ENCODE results near the gene MAFF.
"Not testable (repeated sequence)": the region's sequence is repeated elsewhere in the genome, so short reads cannot be mapped to it uniquely, and the experiment has no call there.

Gene MAFF

DNA sequence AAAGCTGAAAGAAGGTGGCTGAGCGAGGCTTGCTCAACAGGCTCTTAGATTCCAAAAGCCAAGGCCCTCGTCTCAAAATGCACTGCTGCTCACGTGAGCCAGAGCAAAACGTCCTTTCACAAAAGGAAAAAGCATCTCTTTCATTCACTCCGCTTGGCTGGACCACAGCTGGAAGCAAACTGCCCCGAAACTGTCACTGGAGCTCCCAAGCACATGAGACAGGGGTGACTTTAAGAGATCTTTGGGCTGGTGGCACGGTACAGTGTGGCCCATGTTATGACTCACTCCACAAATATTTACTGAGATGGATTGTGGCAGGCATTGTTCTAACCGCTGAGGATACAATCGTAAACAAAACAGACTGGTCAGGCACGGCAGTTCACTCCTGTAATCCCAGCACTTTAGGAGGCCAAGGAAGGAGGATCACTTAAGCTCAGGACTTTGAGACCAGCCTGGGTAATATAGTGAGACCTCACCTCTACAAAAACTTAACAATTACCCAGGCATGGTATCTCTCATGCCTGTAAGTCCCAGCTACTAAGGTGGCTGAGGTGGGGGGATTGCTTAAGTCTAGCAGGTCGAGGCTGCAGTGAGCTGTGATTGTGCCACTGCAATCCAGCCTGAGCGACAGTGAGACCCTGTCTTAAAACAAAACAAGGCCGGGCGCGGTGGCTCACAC, 23.7 kb upstream of the MAFF start:
- FAIRE-seq (no peak), DNase-seq (ENCODE audit: insufficient read length, low spot score) (no peak)
- TF ChIP-seq, protein P1, sequence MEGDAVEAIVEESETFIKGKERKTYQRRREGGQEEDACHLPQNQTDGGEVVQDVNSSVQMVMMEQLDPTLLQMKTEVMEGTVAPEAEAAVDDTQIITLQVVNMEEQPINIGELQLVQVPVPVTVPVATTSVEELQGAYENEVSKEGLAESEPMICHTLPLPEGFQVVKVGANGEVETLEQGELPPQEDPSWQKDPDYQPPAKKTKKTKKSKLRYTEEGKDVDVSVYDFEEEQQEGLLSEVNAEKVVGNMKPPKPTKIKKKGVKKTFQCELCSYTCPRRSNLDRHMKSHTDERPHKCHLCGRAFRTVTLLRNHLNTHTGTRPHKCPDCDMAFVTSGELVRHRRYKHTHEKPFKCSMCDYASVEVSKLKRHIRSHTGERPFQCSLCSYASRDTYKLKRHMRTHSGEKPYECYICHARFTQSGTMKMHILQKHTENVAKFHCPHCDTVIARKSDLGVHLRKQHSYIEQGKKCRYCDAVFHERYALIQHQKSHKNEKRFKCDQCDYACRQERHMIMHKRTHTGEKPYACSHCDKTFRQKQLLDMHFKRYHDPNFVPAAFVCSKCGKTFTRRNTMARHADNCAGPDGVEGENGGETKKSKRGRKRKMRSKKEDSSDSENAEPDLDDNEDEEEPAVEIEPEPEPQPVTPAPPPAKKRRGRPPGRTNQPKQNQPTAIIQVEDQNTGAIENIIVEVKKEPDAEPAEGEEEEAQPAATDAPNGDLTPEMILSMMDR (IDR thresholded peaks at IDR 0.05; ENCODE audit: insufficient read depth, missing control alignments): no peak

DNA sequence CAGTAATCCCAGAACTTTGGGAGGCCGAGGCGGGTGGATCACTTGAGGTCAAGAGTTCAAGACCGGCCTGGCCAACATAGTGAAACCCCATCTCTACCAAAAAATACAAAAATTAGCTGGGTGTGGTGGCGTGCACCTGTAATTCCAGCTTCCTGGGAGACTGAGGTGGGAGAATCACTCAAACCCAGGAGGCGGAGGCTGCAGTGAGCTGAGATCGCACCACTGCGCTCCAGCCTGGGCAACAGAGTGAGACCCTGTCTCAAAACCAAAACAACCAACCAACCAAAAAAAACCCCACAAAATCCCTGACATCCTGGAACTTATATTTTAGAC, 23.2 kb upstream of the MAFF start:
- FAIRE-seq; DNase-seq (ENCODE audit: insufficient read length, low spot score): not testable (repeated sequence)

DNA sequence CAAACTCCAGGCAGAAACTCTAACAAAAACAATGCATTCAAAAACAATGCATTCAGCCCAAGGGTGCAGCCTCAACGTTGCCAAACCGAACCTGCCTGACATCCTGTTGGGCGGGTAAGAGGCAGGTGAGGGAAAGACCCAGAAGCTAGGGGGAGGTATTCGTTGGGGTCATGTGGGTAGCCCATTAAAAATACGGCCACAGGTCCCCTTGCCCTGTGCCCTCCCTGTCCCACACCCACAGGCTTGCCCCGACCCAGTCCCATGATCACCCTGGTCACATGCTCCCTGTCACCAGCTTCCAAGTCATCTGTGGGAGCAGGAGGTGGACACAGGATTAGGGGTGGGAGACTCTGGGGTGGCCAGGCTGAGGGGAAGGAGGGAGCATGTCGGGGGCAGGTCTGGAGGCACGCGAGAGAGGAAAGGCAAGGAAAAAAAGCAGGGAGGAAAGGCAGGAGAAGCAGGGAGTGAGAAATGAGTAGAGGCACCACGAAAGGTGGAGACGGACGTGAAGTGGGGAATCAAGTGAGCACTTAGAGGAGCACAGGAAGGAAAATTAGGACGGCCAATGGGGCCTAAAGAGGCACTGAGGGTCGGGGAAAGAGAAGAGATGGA, 20.8 kb upstream of the MAFF start:
- DNase-seq (ENCODE audit: insufficient read length, low spot score) (no peak), FAIRE-seq (no peak)
- TF ChIP-seq, protein P1 (IDR thresholded peaks at IDR 0.05; ENCODE audit: insufficient read depth, missing control alignments): no peak

DNA sequence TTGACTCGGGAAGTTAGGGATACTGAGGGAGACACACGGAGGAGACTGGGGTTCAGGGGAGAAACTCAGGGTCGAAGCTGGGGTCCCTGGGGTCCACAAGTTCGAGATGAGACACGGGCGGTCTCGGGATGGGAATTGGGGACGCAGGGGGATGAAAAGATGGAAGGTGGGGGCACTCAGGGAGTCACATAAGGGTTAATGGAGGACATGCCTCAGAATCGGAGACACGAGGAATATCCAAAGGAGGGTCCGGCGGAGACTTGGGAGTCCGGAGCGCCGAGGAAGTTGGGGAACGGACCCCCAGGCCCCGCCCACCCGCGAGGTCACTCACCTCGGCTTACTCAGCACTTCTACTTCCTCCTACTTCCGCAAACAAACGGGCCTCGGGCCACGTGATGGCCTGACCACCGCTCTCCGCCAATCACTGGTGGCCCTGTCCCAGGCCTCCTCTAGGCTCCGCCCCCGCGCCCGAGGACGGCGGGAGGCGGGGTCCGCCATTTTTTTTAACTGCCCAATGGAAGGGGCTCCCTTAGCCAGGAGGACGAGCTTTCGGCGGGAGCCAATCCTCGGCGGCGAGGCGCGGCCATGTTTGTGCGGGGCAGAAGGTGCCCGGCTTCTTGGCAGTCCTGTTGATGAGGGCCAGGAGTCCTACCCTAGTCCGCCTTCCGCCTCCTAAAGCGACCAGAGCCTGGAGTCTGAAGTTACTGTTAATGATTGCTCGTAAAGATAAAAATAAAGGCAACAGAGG, 20.2 kb upstream of the MAFF start, which contains the start of gene PLA2G6:
PLA2G6 (minus strand) TSS at position 378 of the 748 bp plus-strand sequence. CDS start 12,404 bp downstream, outside the sequence.
- DNase-seq (ENCODE audit: insufficient read length, low spot score): peak; percentile 72
- FAIRE-seq: no peak
- TF ChIP-seq, protein P1 (IDR thresholded peaks at IDR 0.05; ENCODE audit: insufficient read depth, missing control alignments): no peak

DNA sequence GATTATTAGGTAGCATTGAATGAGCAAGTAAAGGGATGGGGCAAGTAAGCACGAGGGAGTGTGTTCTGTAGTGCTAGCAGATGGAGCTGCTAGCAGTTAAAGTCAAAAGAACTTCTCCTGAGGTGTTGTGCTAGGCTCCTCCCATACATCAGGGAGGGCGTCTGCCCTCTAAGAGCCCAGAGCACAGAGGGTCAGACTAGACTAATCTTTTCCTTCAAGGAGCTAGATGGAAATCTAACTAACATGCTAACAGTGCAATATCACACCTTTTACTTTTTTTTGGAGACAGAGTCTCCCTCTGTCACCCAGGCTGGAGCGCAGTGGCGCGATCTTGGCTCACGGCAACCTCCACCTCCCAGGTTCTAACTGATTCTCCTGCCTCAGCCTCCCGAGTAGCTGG, 17.0 kb upstream of the MAFF start:
- TF ChIP-seq, protein P1 (IDR thresholded peaks at IDR 0.05; ENCODE audit: insufficient read depth, missing control alignments): no peak
- DNase-seq (ENCODE audit: insufficient read length, low spot score): no peak
- no peak for FAIRE-seq

DNA sequence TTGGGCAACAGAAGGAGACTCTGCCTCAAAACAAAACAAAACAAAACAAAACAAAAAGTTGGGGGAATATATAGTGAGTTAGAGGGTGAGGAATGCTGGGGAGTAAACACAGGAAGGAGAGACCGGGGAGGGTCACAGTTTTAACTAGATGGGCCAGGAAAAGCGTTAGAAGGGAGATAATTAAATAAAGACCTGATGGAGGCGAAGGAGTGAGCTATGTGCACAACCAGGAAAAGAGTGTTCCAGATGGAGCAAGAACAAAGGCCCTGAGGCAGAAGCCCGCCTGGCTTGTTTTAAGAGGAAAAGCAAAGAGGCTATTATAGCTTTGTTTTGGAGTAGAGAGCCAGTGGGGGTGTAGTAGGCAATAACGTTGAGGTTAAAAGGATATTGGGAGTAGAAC, 15.4 kb upstream of the MAFF start:
- FAIRE-seq: no peak
- TF ChIP-seq, protein P1 (IDR thresholded peaks at IDR 0.05; ENCODE audit: insufficient read depth, missing control alignments): no peak
- DNase-seq (ENCODE audit: insufficient read length, low spot score): no peak

DNA sequence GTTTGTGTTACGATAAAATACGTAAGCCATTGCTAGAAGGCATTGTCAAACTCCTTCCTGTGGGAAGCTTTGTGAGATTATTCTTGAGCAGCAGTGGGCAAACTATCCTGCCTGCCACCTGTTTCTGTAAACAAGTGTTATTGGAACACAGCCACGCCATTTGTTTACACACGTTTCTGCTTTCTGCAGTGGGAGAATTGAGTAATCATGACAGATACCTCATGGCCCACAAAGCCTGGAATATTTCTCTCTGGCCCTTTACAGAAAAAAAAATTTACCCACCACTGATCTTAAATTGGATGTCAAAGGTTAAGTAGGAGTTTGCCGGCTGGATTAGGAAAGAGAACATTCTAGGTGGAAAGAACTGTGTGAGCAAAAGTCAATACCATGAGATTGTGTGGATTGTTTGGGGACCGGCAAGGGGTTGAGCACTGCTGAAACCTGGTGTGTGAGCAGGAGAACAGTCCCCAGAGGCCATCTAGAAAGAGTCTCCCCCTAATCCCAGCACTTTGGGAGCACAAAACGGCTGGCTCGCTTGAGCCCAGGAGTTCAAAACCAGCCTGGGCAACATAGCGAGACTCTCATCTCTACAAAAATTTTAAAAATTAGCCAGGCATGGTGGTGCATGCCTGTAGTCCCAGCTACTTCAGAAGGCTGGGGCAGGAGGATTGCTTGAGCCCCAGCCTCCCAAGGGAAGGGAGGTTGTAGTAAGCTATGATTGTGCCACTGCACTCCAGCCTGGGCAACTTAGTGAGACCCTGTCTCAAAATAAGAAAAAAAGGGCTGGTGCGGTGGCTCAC, 14.2 kb upstream of the MAFF start:
- no peak for FAIRE-seq
- TF ChIP-seq, protein P1 (IDR thresholded peaks at IDR 0.05; ENCODE audit: insufficient read depth, missing control alignments): no peak
- DNase-seq (ENCODE audit: insufficient read length, low spot score): no peak

Data from D721Med (cell line).